Neural cell (in vitro differentiated cells): Measurements from ENCODE around the gene KRT80. TPM values are rescaled to one million over a fixed set of nuclear protein-coding genes. Genes with fewer than 3 reads are reported as not detected.

Experiments
- H2AFZ ChIP-seq: fragments of 200-600, 300-800 bp; sonication (generic), shearing (Covaris generic); 2 replicates; pipeline ENCODE4 v1.6.0; 2014; ENCODE audit warnings: low read depth, mild to moderate bottlenecking, antibody characterized with exemption, low read length, moderate library complexity
- H3F3A ChIP-seq: fragments of 200-600 bp; shearing (Covaris generic); 2 replicates; pipeline ENCODE4 v1.6.1; 2016; ENCODE audit warnings: mild to moderate bottlenecking, moderate library complexity, mixed read lengths, antibody characterized with exemption, low read length; ENCODE audit not compliant: insufficient read depth, poor library complexity, severe bottlenecking
- H3K27ac ChIP-seq: fragments of 200-600, 300-800 bp; sonication (generic), shearing (Covaris generic); 2 replicates; pipeline ENCODE4 v1.5.1; 2014; ENCODE audit warnings: mild to moderate bottlenecking, low read length, moderate library complexity
- H3K27me3 ChIP-seq: fragments of 300-800, 200-600 bp; sonication (generic), shearing (Covaris generic); 2 replicates; pipeline ENCODE4 v1.6.0; 2014; ENCODE audit warnings: mild to moderate bottlenecking, low read depth, low read length, moderate library complexity; ENCODE audit not compliant: insufficient read depth
- H3K36me3 ChIP-seq: fragments of 300-800, 200-600 bp; sonication (generic), shearing (Covaris generic); 2 replicates; pipeline ENCODE4 v1.5.1; 2014; ENCODE audit warnings: mild to moderate bottlenecking, antibody characterized with exemption, low read length, moderate library complexity; ENCODE audit not compliant: insufficient read depth
- H3K4me2 ChIP-seq: fragments of 300-800, 200-600 bp; sonication (generic), shearing (Covaris generic); 2 replicates; pipeline ENCODE4 v1.6.0; 2014; ENCODE audit warnings: mild to moderate bottlenecking, low read length
- H3K4me3 ChIP-seq: fragments of 300-800, 200-600 bp; sonication (generic), shearing (Covaris generic); 2 replicates; pipeline ENCODE4 v1.5.1; 2014; ENCODE audit warnings: mild to moderate bottlenecking, low read length, moderate library complexity
- H3K79me2 ChIP-seq: fragments of 200-600 bp; shearing (Covaris generic); replicated peaks from 2 replicates; pipeline ENCODE4 v1.6.0; 2014; ENCODE audit warnings: mild to moderate bottlenecking, low read length, moderate library complexity; ENCODE audit not compliant: insufficient read depth
- H3K9ac ChIP-seq: fragments of 300-800, 200-600 bp; sonication (generic), shearing (Covaris generic); 2 replicates; pipeline ENCODE4 v1.6.1; 2016; ENCODE audit warnings: mild to moderate bottlenecking, low read length, mixed read lengths
- H3K9me2 ChIP-seq: fragments of 200-600 bp; shearing (Covaris generic); 2 replicates; pipeline ENCODE4 v1.6.1; 2016; ENCODE audit warnings: mild to moderate bottlenecking, low read length, mixed read lengths; ENCODE audit not compliant: insufficient read depth
- H3K9me3 ChIP-seq: fragments of 200-600, 300-800 bp; sonication (generic), shearing (Covaris generic); 2 replicates; pipeline ENCODE4 v1.6.1; 2016; ENCODE audit warnings: mild to moderate bottlenecking, mixed run types, low read length, moderate library complexity, mixed read lengths
- H4K20me1 ChIP-seq: fragments of 200-600 bp; shearing (Covaris generic); 2 replicates; pipeline ENCODE4 v1.6.1; 2016; ENCODE audit warnings: mild to moderate bottlenecking, mixed run types; ENCODE audit not compliant: insufficient read depth
- EP300 ChIP-seq: fragments of 450-650 bp; conservative IDR thresholded peaks from 2 replicates; pipeline ENCODE4 v1.6.1; 2014; ENCODE audit warnings: antibody characterized with exemption, mild to moderate bottlenecking, moderate library complexity; ENCODE audit not compliant: poor library complexity, severe bottlenecking
- EZH2 ChIP-seq: fragments of 200-600, 300-800 bp; shearing (Covaris generic), sonication (generic); IDR thresholded peaks from 2 replicates; pipeline ENCODE4 v1.6.1; 2014; ENCODE audit warnings: antibody characterized with exemption, low read length, borderline replicate concordance, mild to moderate bottlenecking; ENCODE audit not compliant: insufficient read depth, poor library complexity, severe bottlenecking
- MXI1 ChIP-seq: fragments of 450-650 bp; conservative IDR thresholded peaks from 2 replicates; pipeline ENCODE4 v1.6.1; 2014; ENCODE audit warnings: antibody characterized with exemption, mild to moderate bottlenecking; ENCODE audit not compliant: poor library complexity, severe bottlenecking
- POLR2AphosphoS5 ChIP-seq: IDR thresholded peaks from 2 replicates; pipeline ENCODE4 v1.6.1; 2012
- RAD21 ChIP-seq: fragments of 450-650 bp; conservative IDR thresholded peaks from 2 replicates; pipeline ENCODE4 v1.6.1; 2014; ENCODE audit warnings: antibody characterized with exemption, mild to moderate bottlenecking, moderate library complexity
- SMC3 ChIP-seq: fragments of 450-650 bp; conservative IDR thresholded peaks from 2 replicates; pipeline ENCODE4 v1.6.1; 2014; ENCODE audit warnings: antibody characterized with exemption, mild to moderate bottlenecking, moderate library complexity; ENCODE audit not compliant: poor library complexity
- TAF1 ChIP-seq: IDR thresholded peaks from 2 replicates; pipeline ENCODE4 v1.6.1; 2012; ENCODE audit warnings: low read depth
- polyA plus RNA-seq: library from polyadenylated mRNA; depleted of rRNA; stranded (reverse); fragments of >200 nt; gene quantifications from 2 replicates; pipeline ENCODE4 v1.2.3, GENCODE V29; 2014
- TF ChIP-seq, protein P1 (sequence below): fragments of 450-650 bp; IDR thresholded peaks from 2 replicates; pipeline ENCODE4 v1.5.1; 2014; ENCODE audit warnings: antibody characterized with exemption, mild to moderate bottlenecking, moderate library complexity; ENCODE audit not compliant: poor library complexity, severe bottlenecking
- TF ChIP-seq, protein P2 (sequence below): IDR thresholded peaks from 2 replicates; pipeline ENCODE4 v1.6.1; 2012; ENCODE audit warnings: borderline replicate concordance

Gene KRT80
- polyA plus RNA-seq, 1 donor from 2014 or later = not detected

GRCh38 chr12:52225752-52226151 is 33.9 kb upstream of the KRT80 start:
- Histone ChIP-seq H2AFZ (no peak overlapping the region), H3K9me3 (no peaks in the 10 kb centered on the region), H3K27me3 (no peaks in the 10 kb centered on the region), H3K9me2 (no peaks in the 10 kb centered on the region), H3K36me3 (no peaks in the 10 kb centered on the region), H3K4me2 (no peak overlapping the region), H3K9ac (no peak overlapping the region), H3K79me2 (no peaks in the 10 kb centered on the region), H3K4me3 (no peak overlapping the region), H3K27ac (no peak overlapping the region), H3F3A (no peaks in the 10 kb centered on the region), H4K20me1 (no peaks in the 10 kb centered on the region)
- TF ChIP-seq TAF1 (no peak), EZH2 (no peak), MXI1 (no peak)

DNA sequence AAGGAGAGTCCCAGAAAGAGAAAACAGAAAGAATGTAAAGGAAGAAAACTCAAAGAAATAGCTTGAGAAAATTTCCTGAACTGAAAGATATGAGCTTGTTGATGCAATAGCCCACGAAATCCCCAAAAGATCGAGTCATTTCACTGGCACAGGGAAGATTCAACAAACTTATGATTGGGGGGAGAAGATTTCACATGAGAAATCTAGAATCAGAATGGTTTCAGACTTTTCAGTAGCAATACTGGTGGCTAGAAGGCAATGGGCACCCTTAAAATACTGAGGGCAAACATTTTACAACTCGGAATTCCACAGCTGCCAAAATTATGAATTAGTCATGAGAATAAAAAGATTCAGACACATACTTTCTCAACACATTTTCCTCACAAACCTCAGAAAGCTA is 32.3 kb upstream of the KRT80 start:
- Histone ChIP-seq H3K36me3 (no peaks in the 10 kb centered on the region), H3K4me3 (no peak overlapping the region), H3K4me2 (no peak overlapping the region), H3K27ac (no peak overlapping the region), H2AFZ (no peak overlapping the region), H3K9me2 (no peaks in the 10 kb centered on the region), H3K9ac (no peak overlapping the region), H3K79me2 (no peaks in the 10 kb centered on the region), H3K9me3 (no peaks in the 10 kb centered on the region), H3K27me3 (no peaks in the 10 kb centered on the region), H3F3A (no peaks in the 10 kb centered on the region), H4K20me1 (no peaks in the 10 kb centered on the region)
- TF ChIP-seq, protein P1, sequence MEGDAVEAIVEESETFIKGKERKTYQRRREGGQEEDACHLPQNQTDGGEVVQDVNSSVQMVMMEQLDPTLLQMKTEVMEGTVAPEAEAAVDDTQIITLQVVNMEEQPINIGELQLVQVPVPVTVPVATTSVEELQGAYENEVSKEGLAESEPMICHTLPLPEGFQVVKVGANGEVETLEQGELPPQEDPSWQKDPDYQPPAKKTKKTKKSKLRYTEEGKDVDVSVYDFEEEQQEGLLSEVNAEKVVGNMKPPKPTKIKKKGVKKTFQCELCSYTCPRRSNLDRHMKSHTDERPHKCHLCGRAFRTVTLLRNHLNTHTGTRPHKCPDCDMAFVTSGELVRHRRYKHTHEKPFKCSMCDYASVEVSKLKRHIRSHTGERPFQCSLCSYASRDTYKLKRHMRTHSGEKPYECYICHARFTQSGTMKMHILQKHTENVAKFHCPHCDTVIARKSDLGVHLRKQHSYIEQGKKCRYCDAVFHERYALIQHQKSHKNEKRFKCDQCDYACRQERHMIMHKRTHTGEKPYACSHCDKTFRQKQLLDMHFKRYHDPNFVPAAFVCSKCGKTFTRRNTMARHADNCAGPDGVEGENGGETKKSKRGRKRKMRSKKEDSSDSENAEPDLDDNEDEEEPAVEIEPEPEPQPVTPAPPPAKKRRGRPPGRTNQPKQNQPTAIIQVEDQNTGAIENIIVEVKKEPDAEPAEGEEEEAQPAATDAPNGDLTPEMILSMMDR = no peak
- TF ChIP-seq MXI1 = no peak
- TF ChIP-seq RAD21 = no peak
- TF ChIP-seq, protein P2, sequence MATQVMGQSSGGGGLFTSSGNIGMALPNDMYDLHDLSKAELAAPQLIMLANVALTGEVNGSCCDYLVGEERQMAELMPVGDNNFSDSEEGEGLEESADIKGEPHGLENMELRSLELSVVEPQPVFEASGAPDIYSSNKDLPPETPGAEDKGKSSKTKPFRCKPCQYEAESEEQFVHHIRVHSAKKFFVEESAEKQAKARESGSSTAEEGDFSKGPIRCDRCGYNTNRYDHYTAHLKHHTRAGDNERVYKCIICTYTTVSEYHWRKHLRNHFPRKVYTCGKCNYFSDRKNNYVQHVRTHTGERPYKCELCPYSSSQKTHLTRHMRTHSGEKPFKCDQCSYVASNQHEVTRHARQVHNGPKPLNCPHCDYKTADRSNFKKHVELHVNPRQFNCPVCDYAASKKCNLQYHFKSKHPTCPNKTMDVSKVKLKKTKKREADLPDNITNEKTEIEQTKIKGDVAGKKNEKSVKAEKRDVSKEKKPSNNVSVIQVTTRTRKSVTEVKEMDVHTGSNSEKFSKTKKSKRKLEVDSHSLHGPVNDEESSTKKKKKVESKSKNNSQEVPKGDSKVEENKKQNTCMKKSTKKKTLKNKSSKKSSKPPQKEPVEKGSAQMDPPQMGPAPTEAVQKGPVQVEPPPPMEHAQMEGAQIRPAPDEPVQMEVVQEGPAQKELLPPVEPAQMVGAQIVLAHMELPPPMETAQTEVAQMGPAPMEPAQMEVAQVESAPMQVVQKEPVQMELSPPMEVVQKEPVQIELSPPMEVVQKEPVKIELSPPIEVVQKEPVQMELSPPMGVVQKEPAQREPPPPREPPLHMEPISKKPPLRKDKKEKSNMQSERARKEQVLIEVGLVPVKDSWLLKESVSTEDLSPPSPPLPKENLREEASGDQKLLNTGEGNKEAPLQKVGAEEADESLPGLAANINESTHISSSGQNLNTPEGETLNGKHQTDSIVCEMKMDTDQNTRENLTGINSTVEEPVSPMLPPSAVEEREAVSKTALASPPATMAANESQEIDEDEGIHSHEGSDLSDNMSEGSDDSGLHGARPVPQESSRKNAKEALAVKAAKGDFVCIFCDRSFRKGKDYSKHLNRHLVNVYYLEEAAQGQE = no peak
- TF ChIP-seq EZH2 = no peak
- no peak for TF ChIP-seq TAF1
- TF ChIP-seq SMC3 = no peak
- TF ChIP-seq POLR2AphosphoS5 = no peak
- no peak for TF ChIP-seq EP300

GRCh38 chr12:52223406-52224039 is 31.7 kb upstream of the KRT80 start:
- Histone ChIP-seq H3K27ac (no peak overlapping the region), H3F3A (no peaks in the 10 kb centered on the region), H3K4me3 (no peak overlapping the region), H3K9me3 (no peaks in the 10 kb centered on the region), H3K4me2 (no peak overlapping the region), H3K79me2 (no peaks in the 10 kb centered on the region), H3K27me3 (no peaks in the 10 kb centered on the region), H2AFZ (no peak overlapping the region), H3K9me2 (no peaks in the 10 kb centered on the region), H3K9ac (no peak overlapping the region), H3K36me3 (no peaks in the 10 kb centered on the region), H4K20me1 (no peaks in the 10 kb centered on the region)
- no peak for TF ChIP-seq EP300
- no peak for TF ChIP-seq SMC3
- no peak for TF ChIP-seq EZH2
